ENCODE results near the gene VIPR2.
"Not testable (repeated sequence)": the region's sequence is repeated elsewhere in the genome, so short reads cannot be mapped to it uniquely, and the experiment has no call there.

Gene VIPR2

DNA sequence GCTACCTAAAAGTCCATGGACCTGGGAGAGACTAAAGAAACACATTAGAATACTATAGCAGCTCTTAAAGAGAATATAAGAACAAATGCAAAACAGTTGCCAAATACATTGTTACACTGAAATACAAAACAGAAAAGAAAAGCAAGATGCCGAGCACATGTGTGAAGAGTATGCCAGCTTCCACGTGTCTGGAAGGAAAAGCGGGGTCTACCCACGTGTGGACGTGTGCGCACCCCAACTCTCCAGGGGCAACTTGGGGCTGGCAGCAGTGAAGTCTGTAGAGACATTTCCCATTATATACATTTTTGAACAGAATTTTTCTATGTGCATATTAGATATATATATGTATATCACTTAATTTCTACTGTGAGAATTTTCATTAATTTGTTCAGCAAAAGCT is 6.2 kb downstream of the VIPR2 start:
- no peak for DNase-seq

DNA sequence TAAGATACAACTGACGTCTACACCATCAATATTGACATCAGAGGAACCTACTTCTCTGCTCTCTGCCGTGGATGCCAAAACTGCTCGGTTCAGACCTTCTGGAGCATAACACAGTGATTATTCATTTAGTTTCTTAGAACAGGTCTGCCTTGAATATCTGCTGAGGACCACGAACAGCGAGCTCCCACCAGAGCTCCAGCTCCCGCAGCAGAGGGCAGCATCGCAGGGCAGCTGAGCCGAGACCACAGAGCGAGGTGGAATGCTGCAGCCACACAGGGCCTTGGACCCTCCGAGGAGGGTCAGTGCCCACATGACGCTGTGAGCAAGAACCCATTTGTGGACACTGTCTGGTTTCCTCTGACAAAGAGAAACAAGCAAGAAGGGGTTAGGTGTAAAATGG is 6.8 kb downstream of the VIPR2 start:
- peak; percentile 50 for DNase-seq

DNA sequence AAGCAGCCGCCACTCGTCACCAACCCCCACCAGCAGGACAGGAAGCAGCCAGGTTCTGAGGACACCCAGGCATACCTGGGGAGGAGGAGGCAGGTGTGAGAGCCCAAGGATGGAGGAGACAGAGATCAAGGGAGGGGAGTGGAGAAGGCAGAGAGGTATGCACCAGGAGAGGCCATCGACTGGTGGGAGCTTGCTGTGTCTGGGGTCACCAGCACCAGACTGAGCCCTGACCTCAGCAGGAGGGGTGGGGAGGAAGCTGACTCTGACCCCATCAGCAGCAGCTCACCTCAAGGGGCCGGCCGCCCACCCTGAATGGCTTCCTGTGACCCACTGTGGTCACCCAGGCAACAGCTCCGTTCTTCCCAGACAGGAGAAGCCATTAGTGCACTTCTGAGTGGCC is 7.8 kb downstream of the VIPR2 start:
- no peak for DNase-seq

- no peak for DNase-seq
These were observed 8.2 kb downstream of the VIPR2 start for GRCh38 chr7:159136442-159136841.

- no peak for DNase-seq
These were observed 8.7 kb downstream of the VIPR2 start for GRCh38 chr7:159136013-159136412.

DNA sequence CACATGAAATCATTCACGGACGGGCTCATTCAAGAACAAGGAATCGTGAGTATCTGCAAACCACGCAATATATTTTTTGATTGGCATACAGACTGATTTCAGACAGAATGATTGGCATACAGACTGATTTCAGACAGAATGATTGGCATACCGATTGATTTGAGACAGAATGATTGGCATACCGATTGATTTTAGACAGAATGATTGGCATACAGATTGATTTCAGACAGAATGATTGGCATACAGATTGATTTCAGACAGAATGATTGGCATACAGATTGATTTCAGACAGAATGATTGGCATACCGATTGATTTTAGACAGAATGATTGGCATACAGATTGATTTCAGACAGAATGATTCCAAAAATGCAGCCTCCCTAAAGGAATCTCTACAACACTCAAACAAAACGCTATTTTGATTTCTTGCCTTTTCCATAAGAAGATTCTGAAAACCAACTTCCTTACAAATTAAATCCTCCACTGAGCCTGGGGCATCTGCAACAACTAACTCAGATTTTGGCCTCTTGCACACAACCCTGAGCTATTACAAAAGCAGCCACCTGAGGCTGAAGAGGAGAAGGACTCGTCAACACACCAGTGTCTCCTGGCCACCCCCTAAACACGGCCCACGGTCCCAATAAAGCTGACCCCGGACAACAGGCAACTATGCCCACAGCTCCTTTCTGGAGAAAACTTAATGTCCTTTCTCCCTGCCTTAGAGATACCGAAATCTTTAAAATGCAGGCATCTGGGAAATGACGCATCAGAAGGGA is 11.8 kb downstream of the VIPR2 start:
- DNase-seq = not testable (repeated sequence)

GRCh38 chr7:159130820-159131219 is 13.8 kb downstream of the VIPR2 start:
- DNase-seq = no peak

DNA sequence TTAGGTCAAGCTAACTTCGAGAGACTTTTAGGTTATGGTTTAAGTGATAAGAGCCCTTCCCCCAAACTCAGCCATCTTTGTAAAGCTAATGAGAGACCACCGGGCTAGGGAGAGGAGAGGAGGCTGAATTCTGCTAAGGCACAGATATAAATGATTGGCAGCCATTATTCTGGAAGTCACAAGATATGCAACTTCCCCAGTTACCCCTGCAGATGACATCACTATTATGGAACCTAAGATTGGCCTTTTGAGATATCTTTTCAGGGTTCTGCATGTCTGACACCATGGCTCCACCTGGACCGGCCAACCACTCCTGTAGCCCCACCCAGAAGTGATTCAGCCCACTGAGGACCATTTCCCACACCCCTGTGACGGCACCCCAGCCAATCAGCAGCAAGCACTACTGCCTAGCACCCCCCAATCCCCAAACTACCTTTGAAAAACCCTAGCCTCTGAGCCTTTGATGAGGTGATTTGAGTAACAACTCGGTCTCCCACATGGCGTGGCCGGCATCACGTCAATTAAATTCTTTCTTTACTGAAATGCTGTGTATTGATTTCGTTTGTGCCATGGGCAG is 14.4 kb downstream of the VIPR2 start:
- no peak for DNase-seq

GRCh38 chr7:159128767-159129166 is 15.9 kb downstream of the VIPR2 start:
- DNase-seq = no peak

- no peak for DNase-seq
These were observed 16.7 kb downstream of the VIPR2 start for GRCh38 chr7:159127691-159128642.

DNA sequence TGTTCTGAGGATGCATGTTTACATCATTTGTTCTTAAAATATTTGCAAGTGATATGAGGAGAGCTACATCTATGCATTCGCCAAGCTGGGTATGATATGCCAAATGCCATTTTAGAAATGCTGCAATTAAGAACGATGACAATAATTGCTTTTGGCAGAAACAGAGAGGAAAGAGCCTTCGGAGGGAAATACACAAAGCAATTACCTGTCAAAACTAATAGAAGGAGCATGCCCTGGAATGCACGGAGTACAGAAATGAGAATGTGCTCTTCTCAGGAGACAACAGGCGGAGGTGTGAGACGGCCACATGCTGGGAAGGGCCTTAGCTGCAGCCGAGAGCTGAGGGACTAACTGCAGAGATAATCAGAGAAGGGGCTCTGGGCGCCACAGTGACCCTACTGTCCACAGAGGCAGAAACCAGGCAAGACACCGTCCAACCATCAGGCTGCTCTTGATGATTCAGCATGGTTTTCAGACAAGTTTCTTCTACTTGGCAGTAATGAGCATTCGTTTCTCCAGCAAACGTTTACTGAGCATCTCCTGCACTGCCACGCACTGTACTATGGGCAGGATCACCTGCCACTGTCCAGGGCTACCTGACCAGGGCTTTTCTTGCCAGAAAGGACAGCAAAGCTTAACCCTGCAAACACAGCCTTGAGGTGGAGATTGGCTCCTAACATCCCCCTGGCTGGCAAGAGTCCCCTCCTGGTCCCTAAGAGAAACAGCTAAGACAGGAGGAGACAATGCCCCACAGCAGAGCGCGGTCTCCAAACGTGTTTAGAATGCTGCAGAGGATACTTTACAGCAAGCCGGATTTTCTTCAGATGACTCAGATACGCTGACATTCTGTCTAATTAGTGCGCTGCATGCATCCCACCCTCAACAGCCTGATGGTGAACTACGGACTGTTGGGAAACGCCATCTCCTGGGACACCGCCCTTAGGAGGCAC is 18.1 kb downstream of the VIPR2 start:
- no peak for DNase-seq

- DNase-seq = no peak
These were observed 18.8 kb downstream of the VIPR2 start for GRCh38 chr7:159125955-159126270.

- no peak for DNase-seq
These were observed 19.3 kb downstream of the VIPR2 start for GRCh38 chr7:159125104-159125954.

DNA sequence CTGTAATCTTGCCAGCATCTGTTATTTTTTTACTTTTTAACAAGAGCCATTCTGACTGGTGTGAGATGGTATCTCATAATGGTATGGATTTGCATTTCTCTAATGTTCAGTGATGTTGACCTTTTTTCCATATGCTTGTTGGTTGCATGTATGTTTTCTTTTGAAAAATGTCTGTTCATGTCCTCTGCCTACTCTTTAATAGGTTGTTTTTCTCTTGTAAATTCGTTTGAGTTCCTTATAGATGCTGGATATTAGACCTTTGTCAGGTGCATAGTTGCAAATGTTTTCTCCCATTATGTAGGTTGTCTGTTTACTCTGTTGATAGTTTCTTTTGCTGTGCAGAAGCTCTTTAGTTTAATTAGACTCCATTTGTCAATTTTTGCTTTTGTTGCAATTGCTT is 20.9 kb downstream of the VIPR2 start:
- DNase-seq = not testable (repeated sequence)

DNA sequence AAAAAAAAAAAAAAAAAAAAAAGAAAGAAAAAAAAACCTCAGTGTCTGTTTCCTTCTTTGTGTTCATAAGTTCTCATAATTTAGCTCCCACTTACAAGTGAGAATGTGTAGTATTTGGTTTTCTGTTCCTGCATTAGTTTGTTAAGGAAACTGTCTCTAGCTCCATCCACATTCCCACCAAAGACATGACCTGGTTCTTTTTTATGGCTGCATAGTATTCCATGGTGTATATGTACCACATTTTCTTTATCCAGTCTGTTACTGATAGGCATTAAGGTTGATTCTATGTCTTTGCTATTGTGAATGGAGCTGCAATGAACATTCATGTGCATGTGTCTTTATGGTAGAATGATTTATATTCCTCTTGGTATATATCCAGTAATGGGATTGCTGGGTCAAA is 21.4 kb downstream of the VIPR2 start:
- DNase-seq = not testable (repeated sequence)

DNA sequence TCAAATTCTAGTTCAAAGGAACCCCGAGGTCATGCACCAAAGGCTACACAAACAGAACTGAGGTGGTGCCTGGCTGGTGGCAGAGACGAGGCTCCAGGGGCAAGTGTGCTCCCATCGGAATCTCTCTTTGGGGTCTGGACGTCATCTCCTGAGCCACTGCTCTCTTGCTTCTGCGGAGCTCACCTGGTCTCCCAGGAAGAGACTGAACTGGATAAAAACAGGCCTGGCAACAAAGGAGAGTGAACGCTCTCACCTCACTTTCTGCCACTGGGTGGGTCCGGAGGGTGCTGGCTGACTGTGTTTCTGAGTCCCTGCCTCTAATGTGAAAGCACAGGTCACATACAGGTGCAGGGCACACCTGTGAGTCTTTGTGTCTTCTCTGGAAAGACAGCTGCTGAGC is 22.4 kb downstream of the VIPR2 start:
- DNase-seq = no peak

GRCh38 chr7:159121476-159121875 is 23.2 kb downstream of the VIPR2 start:
- DNase-seq = no peak

DNA sequence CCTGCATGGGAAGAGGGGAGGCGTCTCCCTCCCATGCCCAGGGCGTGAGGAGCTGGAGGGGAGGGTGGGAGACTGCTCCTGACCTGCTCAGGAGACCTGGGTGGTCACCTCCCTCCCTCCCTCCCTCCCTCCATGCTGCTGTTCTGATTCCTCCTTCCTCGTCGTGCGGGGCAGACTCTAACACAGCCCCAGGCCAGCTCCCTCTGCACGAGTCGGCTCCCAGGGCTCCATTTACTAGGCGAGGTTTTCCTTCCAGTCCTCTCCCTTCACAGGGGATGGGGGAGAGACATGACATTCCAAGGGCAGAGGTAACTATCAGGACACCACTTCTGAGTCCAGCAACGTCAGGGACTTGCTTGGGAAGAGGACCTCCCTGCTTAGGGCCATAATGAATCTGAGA is 23.6 kb downstream of the VIPR2 start:
- no peak for DNase-seq

GRCh38 chr7:159120540-159120919 is 24.1 kb downstream of the VIPR2 start:
- no peak for DNase-seq

- DNase-seq = no peak
These were observed 24.7 kb downstream of the VIPR2 start for GRCh38 chr7:159119851-159120539.

Measured in activated CD8-positive, alpha-beta memory T cell treated with anti-CD3 and anti-CD28 coated beads for 24 hours (primary cell).